GM23338 (cell line): ENCODE measurements around the gene TIMM21. TPM values are rescaled to one million over a fixed set of nuclear protein-coding genes. Genes with fewer than 3 reads are reported as not detected.

Source experiments
- ATAC-seq: fragments of 200-7000 bp; cut with Tn5 transposase; 3 replicates; pipeline ENCODE4 v1.9.1; 2020
- DNase-seq: peaks from one replicate; pipeline ENCODE4 v3.0.0-alpha.2; 2015; ENCODE audit warnings: low spot score
- H2AFZ ChIP-seq: fragments of 200-600 bp; sonication (generic); 2 replicates; pipeline ENCODE4 v1.8.0; 2016; ENCODE audit warnings: antibody characterized with exemption, mild to moderate bottlenecking, moderate library complexity
- H3F3A ChIP-seq: fragments of 200-600 bp; sonication (generic); replicated peaks from 2 replicates; pipeline ENCODE4 v1.8.0; 2017; ENCODE audit warnings: antibody characterized with exemption, mixed run types, low read depth
- H3K27ac ChIP-seq: fragments of 200-600 bp; sonication (generic); 2 replicates; pipeline ENCODE4 v1.6.1; 2016; ENCODE audit warnings: low read depth
- H3K27me3 ChIP-seq: fragments of 200-600 bp; sonication (generic); 2 replicates; pipeline ENCODE4 v1.8.0; 2016; ENCODE audit warnings: mild to moderate bottlenecking, mixed run types, moderate library complexity; ENCODE audit not compliant: insufficient read depth
- H3K36me3 ChIP-seq: fragments of 200-600 bp; sonication (generic); 2 replicates; pipeline ENCODE4 v1.8.0; 2016; ENCODE audit warnings: mild to moderate bottlenecking; ENCODE audit not compliant: insufficient read depth
- H3K4me1 ChIP-seq: fragments of 200-600 bp; sonication (generic); 2 replicates; pipeline ENCODE4 v1.8.0; 2016; ENCODE audit warnings: mild to moderate bottlenecking, moderate library complexity; ENCODE audit not compliant: insufficient read depth
- H3K4me2 ChIP-seq: fragments of 200-600 bp; sonication (generic); 2 replicates; pipeline ENCODE4 v1.7.1; 2017; ENCODE audit warnings: mixed run types
- H3K4me3 ChIP-seq: fragments of 200-600 bp; sonication (generic); 2 replicates; pipeline ENCODE4 v1.6.1; 2016; ENCODE audit warnings: mixed run types
- H3K79me2 ChIP-seq: fragments of 200-600 bp; sonication (generic); replicated peaks from 2 replicates; pipeline ENCODE4 v1.8.0; 2017; ENCODE audit warnings: mild to moderate bottlenecking; ENCODE audit not compliant: insufficient read depth
- H3K9me2 ChIP-seq: fragments of 200-600 bp; sonication (generic); 2 replicates; pipeline ENCODE4 v1.8.0; 2017; ENCODE audit not compliant: insufficient read depth
- H4K20me1 ChIP-seq: fragments of 200-600 bp; sonication (generic); replicated peaks from 2 replicates; pipeline ENCODE4 v1.8.0; 2017; ENCODE audit warnings: mild to moderate bottlenecking; ENCODE audit not compliant: insufficient read depth
- H3K27ac Mint-ChIP-seq: 2 replicates; pipeline ENCODE4 v1.8.0; 2020; ENCODE audit warnings: inconsistent platforms, mild to moderate bottlenecking, moderate library complexity, mixed read lengths
- H3K27me3 Mint-ChIP-seq: 3 replicates; pipeline ENCODE4 v1.8.0; 2022; ENCODE audit warnings: low read depth, mild to moderate bottlenecking, moderate library complexity, mixed read lengths, inconsistent platforms; ENCODE audit not compliant: insufficient read depth, poor library complexity
- H3K36me3 Mint-ChIP-seq: 3 replicates; pipeline ENCODE4 v1.8.0; 2021; ENCODE audit warnings: low read depth, mild to moderate bottlenecking, inconsistent platforms, moderate library complexity, mixed read lengths
- H3K4me1 Mint-ChIP-seq: 3 replicates; pipeline ENCODE4 v1.8.0; 2020; ENCODE audit warnings: mild to moderate bottlenecking, inconsistent platforms, mixed read lengths
- H3K4me3 Mint-ChIP-seq: 3 replicates; pipeline ENCODE4 v1.8.0; 2021; ENCODE audit warnings: moderate library complexity, mild to moderate bottlenecking, inconsistent platforms, mixed read lengths
- H3K9me3 Mint-ChIP-seq: 3 replicates; pipeline ENCODE4 v1.8.0; 2020; ENCODE audit warnings: moderate library complexity, mild to moderate bottlenecking, inconsistent platforms, mixed read lengths
- CREB1 ChIP-seq: fragments of 250-450 bp; sonication (Bioruptor Pico); IDR thresholded peaks from 2 replicates; pipeline ENCODE4 v1.5.0; 2020; ENCODE audit warnings: low read depth, mild to moderate bottlenecking, moderate library complexity
- ETS1 ChIP-seq: IDR thresholded peaks from 2 replicates; pipeline ENCODE4 v1.6.1; 2016; ENCODE audit warnings: antibody characterized with exemption
- EZH2 ChIP-seq: fragments of 200-600 bp; sonication (generic); IDR thresholded peaks from one replicate; pipeline ENCODE4 v1.8.0; 2017; ENCODE audit warnings: antibody characterized with exemption, mild to moderate bottlenecking, low read depth; ENCODE audit not compliant: unreplicated experiment
- JUNB ChIP-seq: IDR thresholded peaks from one replicate; pipeline ENCODE4 v1.6.1; 2016; ENCODE audit warnings: antibody characterized with exemption; ENCODE audit not compliant: unreplicated experiment
- NANOG ChIP-seq: IDR thresholded peaks from 2 replicates; pipeline ENCODE4 v1.6.1; 2016; ENCODE audit warnings: antibody characterized with exemption, borderline replicate concordance
- REST ChIP-seq: IDR thresholded peaks from one replicate; pipeline ENCODE4 v1.6.1; 2018; ENCODE audit warnings: antibody characterized with exemption; ENCODE audit not compliant: unreplicated experiment
- STAT1 ChIP-seq: IDR thresholded peaks from one replicate; pipeline ENCODE4 v1.6.1; 2016; ENCODE audit warnings: antibody characterized with exemption; ENCODE audit not compliant: unreplicated experiment
- ZNF114 ChIP-seq: fragments of 250-450 bp; sonication (Bioruptor Pico); IDR thresholded peaks from 2 replicates; pipeline ENCODE4 v1.5.0; 2020; ENCODE audit warnings: mild to moderate bottlenecking, moderate library complexity
- ZNF331 ChIP-seq: fragments of 250-450 bp; sonication (Bioruptor Pico); IDR thresholded peaks from 2 replicates; pipeline ENCODE4 v1.5.0; 2020; ENCODE audit warnings: low read depth, mild to moderate bottlenecking, moderate library complexity
- ZNF462 ChIP-seq: fragments of 250-450 bp; sonication (Bioruptor Pico); IDR thresholded peaks from 2 replicates; pipeline ENCODE4 v1.5.0; 2020; ENCODE audit warnings: mild to moderate bottlenecking, moderate library complexity
- polyA plus RNA-seq: library from polyadenylated mRNA; unstranded; fragments of >200 nt; fragmentation: Nextera tagmentation; extraction: Ambion mirVana; gene quantifications from 2 replicates; pipeline ENCODE4 v1.2.1, GENCODE V29; 2016
- total RNA-seq: library from RNA; depleted of rRNA; stranded (reverse); fragments of >200 nt; shearing (Covaris generic); gene quantifications from 2 replicates; pipeline ENCODE4 v1.2.3, GENCODE V29; 2014

The TIMM21 gene
- total and polyA plus RNA-seq, 2 experiments from 2014 or later: 49.2 to 97.6 TPM

GRCh38 chr18:74178884-74179283 lies 30.6 kb downstream of the TIMM21 start:
- H3K4me1 Mint-ChIP-seq: peaks cover 7% of the 10 kb centered on the region
- peaks cover 15% of the 10 kb centered on the region for H3K27me3 Mint-ChIP-seq
- Histone ChIP-seq H3K4me3 (no peak overlapping the region), H3F3A (no peaks in the 10 kb centered on the region), H3K27ac (no peak overlapping the region), H3K27me3 (no peaks in the 10 kb centered on the region), H4K20me1 (no peaks in the 10 kb centered on the region), H3K9me2 (no peaks in the 10 kb centered on the region), H3K79me2 (no peaks in the 10 kb centered on the region), H3K4me2 (no peak overlapping the region), H3K36me3 (no peaks in the 10 kb centered on the region), H3K4me1 (peaks cover 7% of the 10 kb centered on the region), H2AFZ (no peak overlapping the region)
- TF ChIP-seq EZH2 (no peak), STAT1 (no peak), ETS1 (no peak)
- ATAC-seq: no peak
- no peaks in the 10 kb centered on the region for H3K36me3 Mint-ChIP-seq
- DNase-seq: no peak
- H3K9me3 Mint-ChIP-seq: no peaks in the 10 kb centered on the region; the same call in 2 of the 3 replicates
- H3K27ac Mint-ChIP-seq: no peak overlapping the region
- H3K4me3 Mint-ChIP-seq: no peak overlapping the region

- H3K27me3 Mint-ChIP-seq: peaks cover 15% of the 10 kb centered on the region
- no peak for TF ChIP-seq CREB1 (CRISPR knock-in tag)
- TF ChIP-seq ZNF114: no peak
- no peak for TF ChIP-seq ZNF462 (CRISPR knock-in tag)
- TF ChIP-seq STAT1: no peak
- no peak for TF ChIP-seq JUNB
- no peak for TF ChIP-seq NANOG
- no peak for TF ChIP-seq ZNF331 (CRISPR knock-in tag)
- no peak for TF ChIP-seq REST
Measured at GRCh38 chr18:74179623-74180199, 31.4 kb downstream of the TIMM21 start.

More at GRCh38 chr18:74179623-74180199, 31.4 kb downstream of the TIMM21 start:
- H3K4me1 ChIP-seq: peaks cover 15% of the 10 kb centered on the region
- no peaks in the 10 kb centered on the region for H3K36me3 ChIP-seq
- no peaks in the 10 kb centered on the region for H3K79me2 ChIP-seq
- H3K9me3 Mint-ChIP-seq: no peaks in the 10 kb centered on the region; the same call in 2 of the 3 replicates
- H3K27me3 ChIP-seq: no peaks in the 10 kb centered on the region
- no peak overlapping the region for H3K4me3 ChIP-seq
- peaks cover 13% of the 10 kb centered on the region for H3K4me1 Mint-ChIP-seq
- H3K36me3 Mint-ChIP-seq: no peaks in the 10 kb centered on the region
- no peaks in the 10 kb centered on the region for H3K9me2 ChIP-seq
- H3K27ac ChIP-seq: no peak overlapping the region
- H4K20me1 ChIP-seq: no peaks in the 10 kb centered on the region
- H3K4me3 Mint-ChIP-seq: no peak overlapping the region
- no peaks in the 10 kb centered on the region for H3F3A ChIP-seq
- H3K4me2 ChIP-seq: no peak overlapping the region
- no peak for DNase-seq
- no peak overlapping the region for H2AFZ ChIP-seq
- no peak for ATAC-seq
- no peak overlapping the region for H3K27ac Mint-ChIP-seq
